HepG2 (cell line): ENCODE data around the gene HTR1B. TPM values are rescaled to one million over a fixed set of nuclear protein-coding genes. Genes with fewer than 3 reads are reported as not detected.

ENCODE experiments used
- CAMTA2 ChIP-seq: sonication (generic); formaldehyde crosslinking; IDR thresholded peaks from 2 replicates; pipeline ENCODE4 v1.4.0; 2020; ENCODE audit warnings: mild to moderate bottlenecking, missing genetic modification reagents, borderline replicate concordance
- CHD2 ChIP-seq: IDR thresholded peaks from 2 replicates; pipeline ENCODE4 v1.6.1; 2011; ENCODE audit warnings: low read depth, low read length, improper control_type of control experiment
- SOX13 ChIP-seq, 3 experiments: fragments of 450-650 bp in 1 of 3; sonication (generic) in 1 of 3; formaldehyde crosslinking in 1 of 3; IDR thresholded peaks in 2 of 3; conservative IDR thresholded peaks in 1 of 3; 2 replicates each; pipeline versions ENCODE4 v1.5.0 to v1.6.1; 2016 to 2020; ENCODE audit warnings: antibody characterized with exemption in 1 of 3, mild to moderate bottlenecking in 1 of 3, missing compliant biosample characterization in 1 of 3, missing genetic modification reagents in 1 of 3, moderate library complexity in 1 of 3
- ZNF383 ChIP-seq: sonication (generic); formaldehyde crosslinking; IDR thresholded peaks from 2 replicates; pipeline ENCODE4 v1.4.0; 2020; ENCODE audit warnings: missing genetic modification reagents, mild to moderate bottlenecking, borderline replicate concordance
- ZNF7 ChIP-seq: IDR thresholded peaks from 2 replicates; pipeline ENCODE4 v1.6.1; 2016; ENCODE audit warnings: missing biosample characterization, missing genetic modification reagents
- polyA plus RNA-seq, 8 experiments: library from polyadenylated mRNA; depleted of rRNA in 3 of 8; stranded (reverse) in 7 of 8; unstranded in 1 of 8; fragments of >200 nt; fragmentation: Illumina TruSeq in 4 of 8; extraction: Trizol in 4 of 8; gene quantifications; 2 replicates each; pipeline versions ENCODE4 v1.2.1 to v1.2.3, GENCODE V29; 2011 to 2016; ENCODE audit warnings: low read depth in 4 of 8, missing spikeins in 1 of 8, mixed read lengths in 1 of 8; ENCODE audit not compliant: insufficient read depth in 1 of 8
- total RNA-seq, 5 experiments: library from RNA; depleted of rRNA; stranded (reverse); fragments of >200 nt; fragmentation: Illumina TruSeq; extraction: Trizol; gene quantifications; 2 replicates each; pipeline ENCODE4 v1.2.3, GENCODE V29; 2016; ENCODE audit warnings: low read depth in 1 of 5
- TF ChIP-seq, protein P1 (sequence below), 2 experiments: fragments of 450-650 bp in 1 of 2; sonication (generic) in 1 of 2; formaldehyde crosslinking in 1 of 2; IDR thresholded peaks; 2 replicates each; pipeline versions ENCODE4 v1.6.1 to v1.8.0; 2016 to 2022; ENCODE audit warnings: antibody characterized with exemption in 1 of 2, mild to moderate bottlenecking in 1 of 2, missing genetic modification reagents in 1 of 2
- TF ChIP-seq, protein P2 (sequence below): sonication (generic); formaldehyde crosslinking; IDR thresholded peaks from 2 replicates; pipeline ENCODE4 v1.5.1; 2020; ENCODE audit warnings: missing genetic modification reagents, mild to moderate bottlenecking, borderline replicate concordance

The HTR1B gene
- total and polyA plus RNA-seq, 2 of the 13 experiments (the other 11 are each of a cell fraction or from before 2014, with no cell fraction given) = not detected

DNA sequence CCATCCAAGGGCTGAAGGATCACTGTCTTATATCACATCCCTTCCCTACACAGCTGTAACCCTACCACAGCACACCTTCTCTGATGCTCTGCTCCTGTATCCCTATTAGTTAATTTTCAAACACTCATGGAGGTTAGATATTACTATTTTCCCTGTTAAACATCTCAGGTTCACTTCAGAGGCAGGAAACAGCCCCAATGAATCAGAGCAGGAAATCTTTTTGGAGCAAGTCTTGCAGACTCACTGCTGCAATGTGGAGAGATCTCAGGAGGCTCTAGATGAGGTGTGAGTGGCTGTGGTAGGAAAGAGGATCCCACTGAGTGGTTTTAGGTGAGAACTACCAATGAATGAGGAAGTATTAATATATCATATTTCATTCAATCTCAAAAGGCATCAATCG, 19.7 kb upstream of the HTR1B start (continued):
- TF ChIP-seq, protein P1, sequence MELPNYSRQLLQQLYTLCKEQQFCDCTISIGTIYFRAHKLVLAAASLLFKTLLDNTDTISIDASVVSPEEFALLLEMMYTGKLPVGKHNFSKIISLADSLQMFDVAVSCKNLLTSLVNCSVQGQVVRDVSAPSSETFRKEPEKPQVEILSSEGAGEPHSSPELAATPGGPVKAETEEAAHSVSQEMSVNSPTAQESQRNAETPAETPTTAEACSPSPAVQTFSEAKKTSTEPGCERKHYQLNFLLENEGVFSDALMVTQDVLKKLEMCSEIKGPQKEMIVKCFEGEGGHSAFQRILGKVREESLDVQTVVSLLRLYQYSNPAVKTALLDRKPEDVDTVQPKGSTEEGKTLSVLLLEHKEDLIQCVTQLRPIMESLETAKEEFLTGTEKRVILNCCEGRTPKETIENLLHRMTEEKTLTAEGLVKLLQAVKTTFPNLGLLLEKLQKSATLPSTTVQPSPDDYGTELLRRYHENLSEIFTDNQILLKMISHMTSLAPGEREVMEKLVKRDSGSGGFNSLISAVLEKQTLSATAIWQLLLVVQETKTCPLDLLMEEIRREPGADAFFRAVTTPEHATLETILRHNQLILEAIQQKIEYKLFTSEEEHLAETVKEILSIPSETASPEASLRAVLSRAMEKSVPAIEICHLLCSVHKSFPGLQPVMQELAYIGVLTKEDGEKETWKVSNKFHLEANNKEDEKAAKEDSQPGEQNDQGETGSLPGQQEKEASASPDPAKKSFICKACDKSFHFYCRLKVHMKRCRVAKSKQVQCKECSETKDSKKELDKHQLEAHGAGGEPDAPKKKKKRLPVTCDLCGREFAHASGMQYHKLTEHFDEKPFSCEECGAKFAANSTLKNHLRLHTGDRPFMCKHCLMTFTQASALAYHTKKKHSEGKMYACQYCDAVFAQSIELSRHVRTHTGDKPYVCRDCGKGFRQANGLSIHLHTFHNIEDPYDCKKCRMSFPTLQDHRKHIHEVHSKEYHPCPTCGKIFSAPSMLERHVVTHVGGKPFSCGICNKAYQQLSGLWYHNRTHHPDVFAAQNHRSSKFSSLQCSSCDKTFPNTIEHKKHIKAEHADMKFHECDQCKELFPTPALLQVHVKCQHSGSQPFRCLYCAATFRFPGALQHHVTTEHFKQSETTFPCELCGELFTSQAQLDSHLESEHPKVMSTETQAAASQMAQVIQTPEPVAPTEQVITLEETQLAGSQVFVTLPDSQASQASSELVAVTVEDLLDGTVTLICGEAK (IDR thresholded peaks at IDR 0.05) = no peak
- TF ChIP-seq, protein P1 (CRISPR knock-in tag; IDR thresholded peaks at IDR 0.05) = no peak
- TF ChIP-seq ZNF383 (CRISPR knock-in tag) (no peak), SOX13 (IDR thresholded peaks at IDR 0.05) (no peak), SOX13 (CRISPR knock-in tag; conservative IDR thresholded peaks at IDR 0.05 in 1 of 2, IDR thresholded peaks at IDR 0.05 in 1 of 2) (no peak), ZNF7 (CRISPR knock-in tag) (no peak), CHD2 (no peak), CAMTA2 (no peak)
- TF ChIP-seq, protein P2, sequence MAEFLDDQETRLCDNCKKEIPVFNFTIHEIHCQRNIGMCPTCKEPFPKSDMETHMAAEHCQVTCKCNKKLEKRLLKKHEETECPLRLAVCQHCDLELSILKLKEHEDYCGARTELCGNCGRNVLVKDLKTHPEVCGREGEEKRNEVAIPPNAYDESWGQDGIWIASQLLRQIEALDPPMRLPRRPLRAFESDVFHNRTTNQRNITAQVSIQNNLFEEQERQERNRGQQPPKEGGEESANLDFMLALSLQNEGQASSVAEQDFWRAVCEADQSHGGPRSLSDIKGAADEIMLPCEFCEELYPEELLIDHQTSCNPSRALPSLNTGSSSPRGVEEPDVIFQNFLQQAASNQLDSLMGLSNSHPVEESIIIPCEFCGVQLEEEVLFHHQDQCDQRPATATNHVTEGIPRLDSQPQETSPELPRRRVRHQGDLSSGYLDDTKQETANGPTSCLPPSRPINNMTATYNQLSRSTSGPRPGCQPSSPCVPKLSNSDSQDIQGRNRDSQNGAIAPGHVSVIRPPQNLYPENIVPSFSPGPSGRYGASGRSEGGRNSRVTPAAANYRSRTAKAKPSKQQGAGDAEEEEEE = no peak
